IMR-90 (cell line): ENCODE data around the gene BTRC. TPM values are rescaled to one million over a fixed set of nuclear protein-coding genes. Genes with fewer than 3 reads are reported as not detected.

Experiments
- ATAC-seq: fragments of 200-7000 bp; cut with Tn5 transposase; 2 replicates; pipeline ENCODE4 v1.9.1; 2020; ENCODE audit warnings: low read depth, mild to moderate bottlenecking, moderate library complexity
- BruUV-seq: library from RNA; stranded (reverse); fragments of 400-500 nt; replicated peaks from 2 replicates; lab custom pipeline; 2021; lab: Mats Ljungman, UMichigan
- CTCF ChIA-PET: fragments of 300-600 bp; formaldehyde crosslinking; extraction: SDS; loops from one replicate; lab custom pipeline; 2021; ENCODE audit warnings: antibody characterized with exemption; lab: Yijun Ruan, JAX
- POLR2A ChIA-PET: fragments of 300-600 bp; sonication (Branson Sonifier 250); formaldehyde crosslinking; loops from one replicate; lab custom pipeline; 2022; ENCODE audit warnings: antibody characterized with exemption; ENCODE audit not compliant: unreplicated experiment; lab: Charles Lee
- DNase-seq: peaks from one replicate; pipeline ENCODE4 v3.0.0; 2013
- H2AFZ ChIP-seq: replicated peaks from 2 replicates; pipeline ENCODE3; 2013; ENCODE audit warnings: low read length, mild to moderate bottlenecking; ENCODE audit not compliant: poor library complexity
- H2AK5ac ChIP-seq: 2 replicates; pipeline ENCODE4 v1.6.1; 2013; ENCODE audit warnings: low read depth, low read length, inconsistent platforms
- H2AK9ac ChIP-seq: replicated peaks from 2 replicates; pipeline ENCODE3; 2013; ENCODE audit warnings: mild to moderate bottlenecking, low read depth, low read length, moderate library complexity; ENCODE audit not compliant: poor library complexity
- H2BK120ac ChIP-seq: 2 replicates; pipeline ENCODE4 v1.6.1; 2013; ENCODE audit warnings: low read depth, low read length, inconsistent platforms
- H2BK15ac ChIP-seq: 3 replicates; pipeline ENCODE4 v1.6.1; 2013; ENCODE audit warnings: low read depth, low read length, inconsistent platforms
- H2BK20ac ChIP-seq: 2 replicates; pipeline ENCODE4 v1.6.1; 2013; ENCODE audit warnings: low read depth, mild to moderate bottlenecking, inconsistent platforms, low read length, moderate library complexity
- H2BK5ac ChIP-seq: 2 replicates; pipeline ENCODE4 v1.6.1; 2013; ENCODE audit warnings: mild to moderate bottlenecking, low read depth, low read length, inconsistent platforms; ENCODE audit not compliant: poor library complexity, severe bottlenecking
- H3K14ac ChIP-seq: replicated peaks from 2 replicates; pipeline ENCODE4 v1.6.1; 2013; ENCODE audit warnings: low read depth, low read length, inconsistent platforms
- H3K18ac ChIP-seq: 2 replicates; pipeline ENCODE4 v1.6.1; 2013; ENCODE audit warnings: low read depth, low read length, control low read depth
- H3K23ac ChIP-seq: 2 replicates; pipeline ENCODE4 v1.6.1; 2013; ENCODE audit warnings: low read depth, low read length, inconsistent platforms
- H3K27ac ChIP-seq: 2 replicates; pipeline ENCODE4 v1.5.1; 2013; ENCODE audit warnings: mild to moderate bottlenecking, control low read depth, low read length; ENCODE audit not compliant: insufficient read depth
- H3K27me3 ChIP-seq: 2 replicates; pipeline ENCODE4 v1.6.1; 2013; ENCODE audit warnings: low read length; ENCODE audit not compliant: control insufficient read depth, insufficient read depth
- H3K36me3 ChIP-seq: 2 replicates; pipeline ENCODE4 v1.6.1; 2013; ENCODE audit warnings: low read length, mixed read lengths; ENCODE audit not compliant: control insufficient read depth, insufficient read depth
- H3K4ac ChIP-seq: 2 replicates; pipeline ENCODE4 v1.6.1; 2013; ENCODE audit warnings: low read depth, low read length, inconsistent platforms
- H3K4me1 ChIP-seq: 2 replicates; pipeline ENCODE4 v1.6.1; 2013; ENCODE audit warnings: low read length, mixed read lengths; ENCODE audit not compliant: control insufficient read depth, insufficient read depth
- H3K4me2 ChIP-seq: 2 replicates; pipeline ENCODE4 v1.6.1; 2013; ENCODE audit warnings: low read depth, mild to moderate bottlenecking, control low read depth, low read length, moderate library complexity
- H3K4me3 ChIP-seq: 2 replicates; pipeline ENCODE4 v1.5.1; 2013; ENCODE audit warnings: low read depth, mild to moderate bottlenecking, control low read depth, low read length, moderate library complexity; ENCODE audit not compliant: insufficient read depth
- H3K56ac ChIP-seq: 2 replicates; pipeline ENCODE4 v1.6.1; 2013; ENCODE audit warnings: low read length, inconsistent platforms; ENCODE audit not compliant: insufficient read depth; ENCODE audit errors: extremely low read depth
- H3K79me1 ChIP-seq, 2 experiments: 2 replicates each; pipeline ENCODE4 v1.6.1; 2013; ENCODE audit warnings: low read length in 2 of 2, inconsistent platforms in 1 of 2, low read depth in 1 of 2
- H3K9ac ChIP-seq: 2 replicates; pipeline ENCODE4 v1.6.1; 2013; ENCODE audit warnings: low read depth, low read length, control low read depth
- H3K9me1 ChIP-seq: 2 replicates; pipeline ENCODE4 v1.6.1; 2013; ENCODE audit warnings: low read length, inconsistent platforms; ENCODE audit not compliant: insufficient read depth
- H3K9me3 ChIP-seq: 2 replicates; pipeline ENCODE4 v1.6.1; 2013; ENCODE audit warnings: low read length; ENCODE audit not compliant: control insufficient read depth, insufficient read depth
- H4K20me1 ChIP-seq: 2 replicates; pipeline ENCODE4 v1.6.1; 2013; ENCODE audit warnings: low read length, inconsistent platforms; ENCODE audit not compliant: insufficient read depth
- H4K5ac ChIP-seq: 2 replicates; pipeline ENCODE4 v1.6.1; 2013; ENCODE audit warnings: mild to moderate bottlenecking, low read depth, low read length, control low read depth
- H4K8ac ChIP-seq, 2 experiments: 2 replicates each; pipeline ENCODE4 v1.6.1; 2013; ENCODE audit warnings: low read depth in 2 of 2, low read length in 2 of 2, control low read depth in 1 of 2, inconsistent platforms in 1 of 2
- H4K91ac ChIP-seq: 2 replicates; pipeline ENCODE4 v1.6.1; 2013; ENCODE audit warnings: low read depth, low read length, inconsistent platforms; ENCODE audit not compliant: insufficient read depth
- BHLHE40 ChIP-seq: fragments of 150-350 bp; IDR thresholded peaks from 2 replicates; pipeline ENCODE4 v1.6.1; 2016; ENCODE audit warnings: mild to moderate bottlenecking, low read depth, low read length
- CHD1 ChIP-seq: IDR thresholded peaks from 2 replicates; pipeline ENCODE4 v1.6.1; 2012; ENCODE audit warnings: low read depth, low read length, improper control_type of control experiment
- CTCF ChIP-seq: conservative IDR thresholded peaks from 2 replicates; pipeline ENCODE4 v1.5.1; 2012; ENCODE audit warnings: mild to moderate bottlenecking, low read depth, low read length, improper control_type of control experiment
- RFX5 ChIP-seq: IDR thresholded peaks from 2 replicates; pipeline ENCODE4 v1.8.0; 2012; ENCODE audit warnings: low read depth, mild to moderate bottlenecking, low read length, moderate library complexity
- USF2 ChIP-seq: fragments of 150-350 bp; IDR thresholded peaks from 2 replicates; pipeline ENCODE4 v1.6.1; 2017; ENCODE audit warnings: mild to moderate bottlenecking, antibody characterized with exemption, low read length, low read depth
- WGBS, 2 experiments: methylation state at CpG; one replicate each; pipeline versions ENCODE4 v1.1.5 to v1.1.7; 2013; ENCODE audit warnings: missing lambda C conversion rate in 2 of 2; ENCODE audit not compliant: insufficient read length in 1 of 2; ENCODE audit errors: extremely low coverage in 2 of 2; 5-methylcytosine and 5-hydroxymethylcytosine counted together
- dilution Hi-C: fragments of 300-500 bp; cut with HindIII; formaldehyde crosslinking; loops from one replicate; pipeline ENCODE4 v1.14.3; 2018; ENCODE audit warnings: low sequenced_read_pairs; ENCODE audit not compliant: unreplicated experiment
- in situ Hi-C: fragments of 300-500 bp; cut with MboI; formaldehyde crosslinking; loops from 3 replicates; pipeline ENCODE4 v1.14.3; 2019; ENCODE audit warnings: low sequenced_read_pairs, inconsistent platforms, mixed read lengths
- intact Hi-C: fragments of 100-400 bp; cut with micrococcal nuclease; formaldehyde crosslinking; loops from 2 replicates; pipeline ENCODE4 v1.10.0; 2022
- polyA plus RNA-seq, 3 experiments: library from polyadenylated mRNA; depleted of rRNA; stranded (reverse); fragments of >200 nt; gene quantifications; 2 replicates each; pipeline ENCODE4 v1.2.3, GENCODE V29; 2012; ENCODE audit warnings: low replicate concordance in 1 of 3
- total RNA-seq: library from RNA; depleted of rRNA; stranded (reverse); fragments of >200 nt; gene quantifications from 2 replicates; pipeline ENCODE4 v1.2.3, GENCODE V29; 2012

Gene BTRC
- total and polyA plus RNA-seq, 2 of the 4 experiments (the other 2 are of a cell fraction), result 7.7 to 8.4 TPM

- Histone ChIP-seq H2BK15ac (no peak overlapping the region), H3K4me3 (no peak overlapping the region), H3K9ac (no peak overlapping the region), H2BK5ac (no peak overlapping the region), H3K79me1 (peaks cover 15 to 24% of the 10 kb centered on the region in 2 experiments; a peak in 3 of 4 replicates), H2BK120ac (no peak overlapping the region), H3K23ac (no peak overlapping the region), H4K20me1 (peaks cover 11% of the 10 kb centered on the region; the same call in 1 of the 2 replicates), H3K9me1 (peaks cover 2% of the 10 kb centered on the region; the same call in 1 of the 2 replicates), H3K4ac (no peak overlapping the region), H2AFZ (no peak overlapping the region), H4K91ac (no peak overlapping the region), H3K27ac (no peak overlapping the region), H4K5ac (no peak overlapping the region), H3K14ac (no peak overlapping the region), H4K8ac (no peak overlapping the region), H3K56ac (no peak overlapping the region), H3K4me1 (0 out of 2 replicates have a peak, but pooled peaks cover 1% of the 10 kb centered on the region), H3K27me3 (no peaks in the 10 kb centered on the region), H3K4me2 (no peak overlapping the region), H2AK5ac (no peak overlapping the region), H3K36me3 (no peaks in the 10 kb centered on the region), H2BK20ac (no peak overlapping the region), H3K18ac (no peak overlapping the region), H3K9me3 (no peaks in the 10 kb centered on the region), H2AK9ac (no peak overlapping the region)
- BruUV-seq, result no TSS peak
- ChIA-PET CTCF (no interaction called here), POLR2A (no interaction called here)
- ATAC-seq (no peak), DNase-seq (no peak)
- intact Hi-C loops (no loop called here), in situ Hi-C loops (no loop called here), dilution Hi-C loops (no loop called here)
- TF ChIP-seq CHD1 (no peak), CTCF (no peak), USF2 (no peak), RFX5 (no peak), BHLHE40 (no peak)
- WGBS, 2 experiments, result no CpG with 5 or more reads among the region's 2 CpGs
Observed at GRCh38 chr10:101403161-101403560, 49.2 kb downstream of the BTRC start.
